HCT116 (cell line): Measurements from ENCODE around the gene PRSS58. TPM values are rescaled to one million over a fixed set of nuclear protein-coding genes. Genes with fewer than 3 reads are reported as not detected.

Experiments
- ATAC-seq: fragments of 200-7000 bp; cut with Tn5 transposase; 2 replicates; pipeline ENCODE4 v1.9.1; 2020; ENCODE audit warnings: mild to moderate bottlenecking, moderate library complexity
- BruUV-seq: library from RNA; stranded (reverse); fragments of 400-500 nt; replicated peaks from 2 replicates; lab custom pipeline; 2021; lab: Mats Ljungman, UMichigan
- CTCF ChIA-PET: fragments of 300-600 bp; sonication (Branson Sonifier 250); formaldehyde crosslinking; loops from one replicate; lab custom pipeline; 2021; ENCODE audit warnings: antibody characterized with exemption; lab: Charles Lee
- POLR2A ChIA-PET: fragments of 300-600, 350-600 bp; sonication (Branson Sonifier 250); formaldehyde crosslinking; loops from one replicate; lab custom pipeline; 2021; ENCODE audit warnings: antibody characterized with exemption; lab: Charles Lee
- RAD21 ChIA-PET, 2 experiments: fragments of 300-600 bp; sonication (Branson Sonifier 250); formaldehyde crosslinking; loops; one replicate each; lab custom pipeline; 2023; ENCODE audit warnings: low total read pairs in 2 of 2; ENCODE audit not compliant: uncharacterized antibody in 2 of 2, unreplicated experiment in 2 of 2, low non-redundant PET in 1 of 2; lab: Charles Lee
- DNase-seq: peaks from one replicate; pipeline ENCODE4 v3.0.0-alpha.2; 2010; ENCODE audit warnings: low read depth, low spot score
- H2AFZ ChIP-seq: fragments of 200-600 bp; shearing (Covaris generic), sonication (generic); 2 replicates; pipeline ENCODE4 v1.6.1; 2017; ENCODE audit warnings: low read depth, mixed run types, mixed read lengths, antibody characterized with exemption, low read length; ENCODE audit not compliant: poor library complexity, severe bottlenecking
- H3K27ac ChIP-seq: 2 replicates; pipeline ENCODE4 v1.5.1; 2012; ENCODE audit warnings: low read depth, low read length
- H3K27me3 ChIP-seq: fragments of 200-600 bp; sonication (generic); 2 replicates; pipeline ENCODE4 v1.6.1; 2016; ENCODE audit warnings: mixed run types, low read length, mixed read lengths; ENCODE audit not compliant: insufficient read depth
- H3K36me3 ChIP-seq, 2 experiments: fragments of 200-500 bp in 1 of 2; fragments of 200-600 bp in 1 of 2; sonication (Bioruptor generic) in 1 of 2; sonication (generic) in 1 of 2; 2 replicates each; pipeline versions ENCODE4 v1.5.1 to v1.6.1; 2014 to 2016; ENCODE audit warnings: low read length in 2 of 2, inconsistent platforms in 1 of 2, mixed read lengths in 1 of 2, mixed run types in 1 of 2; ENCODE audit not compliant: insufficient read depth in 2 of 2, control insufficient read depth in 1 of 2
- H3K4me1 ChIP-seq, 2 experiments: fragments of 200-600 bp in 1 of 2; sonication (generic) in 1 of 2; 2 replicates each; pipeline versions ENCODE4 v1.5.1 to v1.6.1; 2012 to 2017; ENCODE audit warnings: low read length in 2 of 2, inconsistent platforms in 1 of 2, mild to moderate bottlenecking in 1 of 2, mixed read lengths in 1 of 2, mixed run types in 1 of 2, moderate library complexity in 1 of 2; ENCODE audit not compliant: insufficient read depth in 2 of 2, control insufficient read depth in 1 of 2
- H3K4me2 ChIP-seq: fragments of 200-600 bp; sonication (generic); 2 replicates; pipeline ENCODE4 v1.6.1; 2017; ENCODE audit warnings: mixed run types, low read length, mixed read lengths
- H3K4me3 ChIP-seq, 2 experiments: fragments of 200-600 bp in 1 of 2; sonication (generic) in 1 of 2; replicated peaks in 1 of 2; 2 replicates each; pipeline ENCODE4 v1.5.1; 2011 to 2016; ENCODE audit warnings: low read length in 2 of 2, control low read depth in 1 of 2, low read depth in 1 of 2, mild to moderate bottlenecking in 1 of 2, mixed read lengths in 1 of 2, mixed run types in 1 of 2
- H3K79me2 ChIP-seq: fragments of 200-600 bp; sonication (generic); 2 replicates; pipeline ENCODE4 v1.6.1; 2017; ENCODE audit warnings: mild to moderate bottlenecking, mixed run types, low read length, moderate library complexity, mixed read lengths; ENCODE audit not compliant: insufficient read depth
- H3K9ac ChIP-seq: fragments of 200-600 bp; sonication (generic); 2 replicates; pipeline ENCODE4 v1.6.1; 2016; ENCODE audit warnings: low read length, mixed read lengths
- H3K9me2 ChIP-seq: fragments of 200-600 bp; sonication (generic), shearing (Covaris generic); 2 replicates; pipeline ENCODE4 v1.6.1; 2017; ENCODE audit warnings: mixed run types, mild to moderate bottlenecking, moderate library complexity; ENCODE audit not compliant: insufficient read depth
- H3K9me3 ChIP-seq, 2 experiments: fragments of 200-500 bp in 1 of 2; fragments of 200-600 bp in 1 of 2; sonication (Bioruptor generic) in 1 of 2; sonication (generic) in 1 of 2; 2 replicates each; pipeline ENCODE4 v1.6.1; 2014 to 2017; ENCODE audit warnings: low read length in 2 of 2, mixed read lengths in 2 of 2, inconsistent platforms in 1 of 2, low read depth in 1 of 2, mild to moderate bottlenecking in 1 of 2, mixed run types in 1 of 2, moderate library complexity in 1 of 2; ENCODE audit not compliant: control insufficient read depth in 1 of 2, insufficient read depth in 1 of 2
- H4K20me1 ChIP-seq: fragments of 200-600 bp; sonication (generic), shearing (Covaris generic); 2 replicates; pipeline ENCODE4 v1.6.1; 2017; ENCODE audit warnings: mixed run types, mild to moderate bottlenecking, moderate library complexity; ENCODE audit not compliant: insufficient read depth
- EZH2 ChIP-seq: fragments of 200-600 bp; sonication (generic); IDR thresholded peaks from 2 replicates; pipeline ENCODE4 v1.6.1; 2017; ENCODE audit warnings: antibody characterized with exemption, mixed run types
- EZH2phosphoT487 ChIP-seq: fragments of 200-600 bp; IDR thresholded peaks from 2 replicates; pipeline ENCODE4 v1.6.1; 2018; ENCODE audit warnings: antibody characterized with exemption, borderline replicate concordance
- JUND ChIP-seq: IDR thresholded peaks from 2 replicates; pipeline ENCODE4 v1.6.1; 2012
- RAD21 ChIP-seq: IDR thresholded peaks from 2 replicates; pipeline ENCODE4 v1.6.1; 2012; ENCODE audit warnings: low read depth, mild to moderate bottlenecking
- TCF7L2 ChIP-seq: IDR thresholded peaks from 2 replicates; pipeline ENCODE4 v1.7.0; 2011; ENCODE audit warnings: borderline replicate concordance, inconsistent platforms; ENCODE audit not compliant: insufficient read depth, insufficient read length; ENCODE audit errors: extremely low read depth
- ZFX ChIP-seq: fragments of 450-650 bp; IDR thresholded peaks from 2 replicates; pipeline ENCODE4 v1.6.1; 2017
- intact Hi-C: fragments of 100-400 bp; cut with micrococcal nuclease; formaldehyde crosslinking; loops from 2 replicates; pipeline ENCODE4 v1.10.0; 2022
- total RNA-seq: library from RNA; stranded (reverse); gene quantifications from one replicate; pipeline ENCODE4 v1.2.1, GENCODE V29; 2021; ENCODE audit not compliant: unreplicated experiment
- TF ChIP-seq, protein P1 (sequence below): IDR thresholded peaks from 2 replicates; pipeline ENCODE4 v1.6.1; 2012; ENCODE audit warnings: low read depth
- TF ChIP-seq, protein P2 (sequence below), 3 experiments: fragments of 200-600 bp in 1 of 3; sonication (generic) in 1 of 3; IDR thresholded peaks in 2 of 3; conservative IDR thresholded peaks in 1 of 3; 2 replicates each; pipeline ENCODE4 v1.5.1; 2012 to 2017; ENCODE audit warnings: low read depth in 2 of 3, low read length in 2 of 3, antibody characterized with exemption in 1 of 3, borderline replicate concordance in 1 of 3, control low read depth in 1 of 3, mild to moderate bottlenecking in 1 of 3, mixed read lengths in 1 of 3, mixed run types in 1 of 3, moderate library complexity in 1 of 3; ENCODE audit not compliant: insufficient read depth in 1 of 3

The PRSS58 gene
- total RNA-seq, 1 experiment from 2014 or later: not detected

DNA sequence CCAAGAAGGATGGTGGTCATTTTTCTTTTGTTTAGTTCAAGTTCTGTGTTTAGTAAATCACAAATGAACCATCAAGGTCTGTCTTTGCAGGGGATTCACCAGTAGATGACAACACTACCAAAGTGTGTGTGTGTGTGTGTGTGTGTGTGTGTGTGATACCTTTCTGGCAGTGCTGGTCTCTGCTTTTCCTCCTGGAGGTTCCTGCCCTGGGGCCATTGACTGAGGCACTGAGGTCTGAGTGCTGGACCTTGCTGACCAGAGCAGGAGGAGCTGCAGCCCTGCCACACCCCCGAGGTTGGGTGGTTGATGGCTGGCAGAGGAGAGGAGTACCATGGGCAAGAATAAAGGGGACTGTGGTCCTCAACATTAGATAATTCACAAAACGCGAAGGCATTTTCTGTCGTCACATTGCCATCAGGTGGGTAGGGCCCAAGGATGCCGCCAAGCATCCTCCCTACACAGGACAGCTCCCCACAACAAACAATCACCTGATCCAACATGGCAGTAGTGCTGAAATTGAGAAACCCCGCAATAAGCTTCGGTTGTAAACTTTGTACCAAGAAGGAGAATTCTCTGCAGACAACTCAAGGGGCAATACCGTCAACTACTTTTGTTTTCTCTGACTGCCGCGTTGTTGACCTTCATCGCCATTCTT is 49.5 kb upstream of the PRSS58 start (continued):
- TF ChIP-seq, protein P1, sequence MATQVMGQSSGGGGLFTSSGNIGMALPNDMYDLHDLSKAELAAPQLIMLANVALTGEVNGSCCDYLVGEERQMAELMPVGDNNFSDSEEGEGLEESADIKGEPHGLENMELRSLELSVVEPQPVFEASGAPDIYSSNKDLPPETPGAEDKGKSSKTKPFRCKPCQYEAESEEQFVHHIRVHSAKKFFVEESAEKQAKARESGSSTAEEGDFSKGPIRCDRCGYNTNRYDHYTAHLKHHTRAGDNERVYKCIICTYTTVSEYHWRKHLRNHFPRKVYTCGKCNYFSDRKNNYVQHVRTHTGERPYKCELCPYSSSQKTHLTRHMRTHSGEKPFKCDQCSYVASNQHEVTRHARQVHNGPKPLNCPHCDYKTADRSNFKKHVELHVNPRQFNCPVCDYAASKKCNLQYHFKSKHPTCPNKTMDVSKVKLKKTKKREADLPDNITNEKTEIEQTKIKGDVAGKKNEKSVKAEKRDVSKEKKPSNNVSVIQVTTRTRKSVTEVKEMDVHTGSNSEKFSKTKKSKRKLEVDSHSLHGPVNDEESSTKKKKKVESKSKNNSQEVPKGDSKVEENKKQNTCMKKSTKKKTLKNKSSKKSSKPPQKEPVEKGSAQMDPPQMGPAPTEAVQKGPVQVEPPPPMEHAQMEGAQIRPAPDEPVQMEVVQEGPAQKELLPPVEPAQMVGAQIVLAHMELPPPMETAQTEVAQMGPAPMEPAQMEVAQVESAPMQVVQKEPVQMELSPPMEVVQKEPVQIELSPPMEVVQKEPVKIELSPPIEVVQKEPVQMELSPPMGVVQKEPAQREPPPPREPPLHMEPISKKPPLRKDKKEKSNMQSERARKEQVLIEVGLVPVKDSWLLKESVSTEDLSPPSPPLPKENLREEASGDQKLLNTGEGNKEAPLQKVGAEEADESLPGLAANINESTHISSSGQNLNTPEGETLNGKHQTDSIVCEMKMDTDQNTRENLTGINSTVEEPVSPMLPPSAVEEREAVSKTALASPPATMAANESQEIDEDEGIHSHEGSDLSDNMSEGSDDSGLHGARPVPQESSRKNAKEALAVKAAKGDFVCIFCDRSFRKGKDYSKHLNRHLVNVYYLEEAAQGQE: no peak
- TF ChIP-seq JUND (no peak), EZH2phosphoT487 (no peak), ZFX (no peak), TCF7L2 (no peak)
- TF ChIP-seq, protein P2, sequence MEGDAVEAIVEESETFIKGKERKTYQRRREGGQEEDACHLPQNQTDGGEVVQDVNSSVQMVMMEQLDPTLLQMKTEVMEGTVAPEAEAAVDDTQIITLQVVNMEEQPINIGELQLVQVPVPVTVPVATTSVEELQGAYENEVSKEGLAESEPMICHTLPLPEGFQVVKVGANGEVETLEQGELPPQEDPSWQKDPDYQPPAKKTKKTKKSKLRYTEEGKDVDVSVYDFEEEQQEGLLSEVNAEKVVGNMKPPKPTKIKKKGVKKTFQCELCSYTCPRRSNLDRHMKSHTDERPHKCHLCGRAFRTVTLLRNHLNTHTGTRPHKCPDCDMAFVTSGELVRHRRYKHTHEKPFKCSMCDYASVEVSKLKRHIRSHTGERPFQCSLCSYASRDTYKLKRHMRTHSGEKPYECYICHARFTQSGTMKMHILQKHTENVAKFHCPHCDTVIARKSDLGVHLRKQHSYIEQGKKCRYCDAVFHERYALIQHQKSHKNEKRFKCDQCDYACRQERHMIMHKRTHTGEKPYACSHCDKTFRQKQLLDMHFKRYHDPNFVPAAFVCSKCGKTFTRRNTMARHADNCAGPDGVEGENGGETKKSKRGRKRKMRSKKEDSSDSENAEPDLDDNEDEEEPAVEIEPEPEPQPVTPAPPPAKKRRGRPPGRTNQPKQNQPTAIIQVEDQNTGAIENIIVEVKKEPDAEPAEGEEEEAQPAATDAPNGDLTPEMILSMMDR (IDR thresholded peaks at IDR 0.05 in 2 of 3, conservative IDR thresholded peaks at IDR 0.05 in 1 of 3; ENCODE audit: borderline replicate concordance in 1 of 3, insufficient read depth in 1 of 3, low read depth in 2 of 3, low read length in 2 of 3): no peak

DNA sequence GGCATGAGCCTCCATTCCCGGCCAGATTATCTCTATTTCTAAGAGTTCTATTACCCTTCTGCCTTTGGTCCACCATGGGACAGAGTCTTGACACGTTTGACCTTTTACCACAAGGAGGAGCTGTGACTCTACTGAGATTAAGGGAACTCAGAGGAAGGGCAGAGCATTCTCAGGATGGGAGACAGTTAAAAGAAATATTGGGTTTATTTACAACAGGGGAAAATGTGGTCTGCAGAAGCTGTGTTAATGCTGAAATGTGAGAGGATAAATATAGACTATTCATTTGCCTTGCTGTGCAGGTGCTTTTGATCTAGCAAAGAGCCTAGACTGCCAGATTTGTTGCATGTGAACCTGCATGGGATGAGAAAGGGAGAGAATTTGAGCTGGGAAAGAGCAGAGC is 45.8 kb upstream of the PRSS58 start:
- Histone ChIP-seq H3K4me3 (no peak overlapping the region), H3K27me3 (no peaks in the 10 kb centered on the region), H3K4me1 (no peaks in the 10 kb centered on the region), H3K9me3 (no peaks in the 10 kb centered on the region), H3K36me3 (no peaks in the 10 kb centered on the region), H3K9me2 (no peaks in the 10 kb centered on the region), H3K4me2 (no peak overlapping the region), H3K9ac (no peak overlapping the region), H3K27ac (no peak overlapping the region), H2AFZ (no peak overlapping the region), H4K20me1 (no peaks in the 10 kb centered on the region), H3K79me2 (no peaks in the 10 kb centered on the region)
- TF ChIP-seq EZH2 (no peak), RAD21 (peak; percentile 59), EZH2phosphoT487 (no peak)
- TF ChIP-seq, protein P2 (IDR thresholded peaks at IDR 0.05 in 2 of 3, conservative IDR thresholded peaks at IDR 0.05 in 1 of 3; ENCODE audit: borderline replicate concordance in 1 of 3, insufficient read depth in 1 of 3, low read depth in 2 of 3, low read length in 2 of 3): peak; percentile 50 to 57 (median 54); a peak in 5 of 6 replicates
- BruUV-seq: no TSS peak
- RAD21 ChIA-PET: no interaction called here
- DNase-seq (peak; percentile 18), ATAC-seq (peak; percentile 79)
- POLR2A ChIA-PET: interaction anchor here (1.0 kb wide), 1 partner anchor 39 kb away, joined by 3 read pairs; no protein-coding TSS in a partner anchor
- intact Hi-C loops: loop anchor here (2.0 kb wide), 1 partner anchor 329 kb away; no protein-coding TSS in a partner anchor
- CTCF ChIA-PET: interaction anchor here (1.0 to 4.3 kb wide), 17 partner anchors 9 to 328 kb away, joined by 3 to 33 read pairs (median 6); no protein-coding TSS in a partner anchor
